GM19035 (cell line): ENCODE results near the gene RPS19BP1.
A peak's percentile ranks its signal among the peaks of the same experiment; 100 is the strongest.
"Not testable (repeated sequence)": the region's sequence is repeated elsewhere in the genome, so short reads cannot be mapped to it uniquely, and the experiment has no call there.

Experiments
- ATAC-seq: cut with Tn5 transposase; IDR thresholded peaks from one replicate; pipeline ENCODE4 v1.9.1; 2021; ENCODE audit not compliant: unreplicated experiment

RPS19BP1 gene

GRCh38 chr22:39514373-39514973 lies 18.1 kb downstream of the RPS19BP1 start:
- no peak for ATAC-seq

GRCh38 chr22:39513791-39514190 lies 18.8 kb downstream of the RPS19BP1 start:
- no peak for ATAC-seq

GRCh38 chr22:39512026-39512425 lies 20.5 kb downstream of the RPS19BP1 start:
- no peak for ATAC-seq

GRCh38 chr22:39511226-39511625 lies 21.3 kb downstream of the RPS19BP1 start:
- ATAC-seq: no peak

- ATAC-seq: no peak
Observed at GRCh38 chr22:39510529-39511149, 21.9 kb downstream of the RPS19BP1 start.

- no peak for ATAC-seq
Observed at GRCh38 chr22:39508393-39508792, 24.2 kb downstream of the RPS19BP1 start.

GRCh38 chr22:39507021-39507420 lies 25.5 kb downstream of the RPS19BP1 start:
- ATAC-seq: not testable (repeated sequence)

- ATAC-seq: no peak
Observed at GRCh38 chr22:39504071-39504470, 28.5 kb downstream of the RPS19BP1 start.

GRCh38 chr22:39503630-39504029 lies 28.9 kb downstream of the RPS19BP1 start:
- ATAC-seq: no peak

- ATAC-seq: no peak
Observed at GRCh38 chr22:39502789-39503409, 29.6 kb downstream of the RPS19BP1 start.

- ATAC-seq: peak; percentile 91
Observed at GRCh38 chr22:39502109-39502788, 30.3 kb downstream of the RPS19BP1 start, which contains the start of gene MIEF1. MIEF1 (plus strand) TSS chr22:39502290; CDS start chr22:39511295, 9,005 bp downstream.

- ATAC-seq: no peak
Observed at GRCh38 chr22:39501644-39502108, 30.9 kb downstream of the RPS19BP1 start.

GRCh38 chr22:39500101-39500500 lies 32.4 kb downstream of the RPS19BP1 start:
- ATAC-seq: no peak

GRCh38 chr22:39498802-39499201 lies 33.7 kb downstream of the RPS19BP1 start:
- no peak for ATAC-seq

GRCh38 chr22:39498368-39498767 lies 34.2 kb downstream of the RPS19BP1 start:
- no peak for ATAC-seq

- ATAC-seq: no peak
Observed at GRCh38 chr22:39497429-39497828, 35.1 kb downstream of the RPS19BP1 start.

GRCh38 chr22:39496131-39496838 lies 36.3 kb downstream of the RPS19BP1 start:
- no peak for ATAC-seq

- no peak for ATAC-seq
Observed at GRCh38 chr22:39494471-39495120, 38.0 kb downstream of the RPS19BP1 start.

- ATAC-seq: no peak
Observed at GRCh38 chr22:39493759-39494158, 38.8 kb downstream of the RPS19BP1 start.

- no peak for ATAC-seq
Observed at GRCh38 chr22:39492186-39492585, 40.4 kb downstream of the RPS19BP1 start.
